Activated CD4-positive, alpha-beta T cell treated with anti-CD3 and anti-CD28 coated beads, Interleukin-2, amount 50 U/mL, for 4 hours (primary cell): Measurements from ENCODE around the gene MELTF.

Source experiments
- DNase-seq, 2 experiments: peaks; one replicate each; pipeline ENCODE4 v3.0.0-alpha.2; 2020

The MELTF gene

DNA sequence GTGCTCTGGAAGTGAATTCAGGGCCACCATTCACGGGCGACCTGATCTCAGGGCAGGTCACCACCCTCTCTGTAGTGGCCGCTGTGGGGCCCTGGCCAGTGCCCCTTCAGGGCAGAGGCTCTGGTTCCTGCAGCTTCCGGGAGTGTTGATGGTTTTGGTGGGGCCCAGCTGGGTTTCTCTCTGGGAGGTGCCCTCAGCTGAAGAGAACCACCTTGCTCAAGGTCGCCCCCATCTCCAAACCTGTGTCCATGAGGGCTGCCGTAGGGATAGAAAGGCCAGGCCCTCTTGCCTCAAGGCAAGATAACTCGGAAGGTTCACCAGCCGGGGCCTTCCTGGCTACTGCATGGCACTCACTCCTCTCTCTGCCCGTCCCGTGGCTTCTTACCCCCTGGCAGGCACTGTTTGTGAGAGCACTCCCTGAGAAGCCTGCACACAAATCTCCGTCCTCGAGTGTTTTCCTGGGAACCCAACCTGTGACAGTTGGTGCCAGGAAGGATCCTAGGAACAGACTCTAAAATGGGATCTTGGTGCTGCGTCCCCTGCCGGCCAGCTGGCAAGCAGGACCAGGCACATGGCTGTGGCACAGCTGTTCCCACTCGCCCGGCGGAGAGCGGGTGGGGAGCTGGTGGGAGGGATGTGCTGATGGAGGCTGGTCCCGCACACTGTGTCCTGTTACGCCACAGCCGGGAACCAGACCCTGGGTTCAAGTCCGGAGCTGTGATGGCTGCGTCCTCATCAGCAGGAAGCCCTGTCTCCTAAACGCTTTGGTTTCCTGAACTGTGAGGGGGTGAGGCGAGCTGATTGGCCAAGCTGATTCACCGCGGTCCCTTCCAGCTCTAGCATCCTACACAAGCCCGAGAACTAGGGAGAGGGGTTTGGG, 37.8 kb downstream of the MELTF start:
- no peak for DNase-seq

DNA sequence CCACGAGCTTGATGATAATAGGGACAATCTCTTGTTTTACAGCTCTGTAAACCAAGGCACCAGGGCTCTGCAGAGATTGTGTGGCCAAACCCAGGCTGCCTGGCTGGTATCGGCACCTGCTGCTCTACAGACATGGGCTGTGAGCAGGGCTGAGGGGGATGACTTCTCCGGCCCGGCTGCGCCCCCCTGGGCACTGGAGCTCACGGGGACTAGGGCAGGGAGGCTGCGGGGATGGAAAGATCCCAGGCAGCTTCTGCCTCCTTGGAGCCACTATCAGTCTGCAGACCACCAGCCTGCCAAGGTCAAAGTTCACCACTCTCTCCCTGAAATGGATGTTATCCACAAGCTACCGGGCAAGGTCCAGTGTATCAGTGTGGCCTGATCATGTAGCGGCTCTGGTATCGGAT, 39.0 kb downstream of the MELTF start:
- no peak for DNase-seq

DNA sequence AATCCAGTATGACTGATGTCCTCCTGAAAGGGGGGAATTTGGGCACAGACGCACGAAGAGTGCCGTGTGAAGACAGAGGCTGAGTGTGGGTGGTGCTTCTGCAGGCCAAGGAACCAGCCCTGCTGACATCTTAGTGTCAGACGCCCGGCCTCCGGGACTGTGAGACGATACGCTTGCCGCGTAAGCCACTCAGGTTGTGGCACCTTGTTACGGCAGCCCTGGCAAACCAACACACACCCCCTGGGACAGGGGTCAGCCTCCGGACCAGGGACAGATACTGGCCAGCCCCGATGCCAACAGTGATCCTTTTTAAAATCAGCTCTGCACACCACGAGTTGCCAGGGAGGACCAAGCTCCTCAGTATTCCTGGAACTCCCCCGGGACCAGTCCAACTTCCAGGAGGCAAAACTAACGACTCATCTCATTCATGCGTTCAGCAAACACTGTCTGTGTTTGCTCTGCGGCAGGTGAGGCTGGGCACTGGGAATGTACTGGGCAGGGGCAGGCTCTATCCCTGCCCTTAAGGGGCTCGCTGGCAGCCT, 39.8 kb downstream of the MELTF start:
- DNase-seq: no peak

DNA sequence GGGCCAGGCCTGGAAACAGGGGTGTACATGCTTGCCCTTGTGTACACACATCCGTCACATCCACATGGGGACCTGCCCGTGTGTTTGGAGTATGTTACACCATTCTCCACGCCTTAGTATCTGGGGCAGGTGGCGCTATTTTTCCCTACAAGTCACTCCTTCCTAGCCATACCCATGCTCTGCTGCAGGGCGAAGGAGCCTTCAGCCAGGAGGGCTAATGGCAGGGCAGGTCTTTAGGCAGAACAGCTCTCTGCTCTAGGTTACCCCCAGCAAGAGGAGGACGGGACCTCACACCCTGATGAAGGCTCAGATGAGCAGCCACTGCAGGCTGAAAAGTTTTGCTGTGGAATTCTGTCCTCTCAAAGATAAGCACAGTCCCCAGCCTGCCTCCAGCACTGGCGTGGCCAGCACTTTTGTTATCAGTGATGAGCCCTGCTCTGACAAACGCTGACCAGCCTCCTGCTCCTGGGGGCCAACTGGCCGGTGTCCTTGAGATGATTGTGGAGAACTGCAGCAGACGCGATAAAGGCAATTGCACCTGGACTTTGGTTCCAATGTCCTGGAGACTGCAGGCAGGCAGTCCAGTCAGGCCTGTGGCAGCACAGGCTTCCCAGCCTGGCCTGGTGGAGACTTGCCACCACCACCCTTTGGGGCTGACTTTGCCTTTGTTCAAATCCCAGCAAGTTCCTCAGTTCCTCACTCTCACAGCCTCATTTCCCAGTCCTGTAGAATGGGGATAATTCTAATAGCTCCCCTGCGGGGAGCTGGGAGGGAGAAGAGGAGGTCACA, 41.2 kb downstream of the MELTF start:
- no peak for DNase-seq

DNA sequence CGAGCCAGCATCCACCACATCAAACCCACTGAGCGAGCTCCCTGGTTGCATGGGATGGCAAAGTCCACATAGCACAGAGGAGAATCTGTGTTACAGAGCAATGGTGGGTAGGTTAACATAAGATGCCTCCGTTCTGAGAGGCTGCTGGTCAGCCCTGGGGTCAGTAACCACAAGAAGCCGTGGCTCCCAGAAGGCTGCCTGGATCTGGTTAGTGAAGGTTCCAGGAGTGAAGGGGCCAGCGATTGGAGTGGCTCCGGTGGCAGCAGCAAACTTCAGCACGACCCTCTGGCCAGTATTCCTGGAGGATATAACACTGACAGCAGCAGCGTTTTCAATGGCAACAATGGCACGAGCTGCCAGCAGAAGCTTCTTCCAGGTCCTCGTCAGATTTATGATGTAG, 42.6 kb downstream of the MELTF start:
- no peak for DNase-seq

DNA sequence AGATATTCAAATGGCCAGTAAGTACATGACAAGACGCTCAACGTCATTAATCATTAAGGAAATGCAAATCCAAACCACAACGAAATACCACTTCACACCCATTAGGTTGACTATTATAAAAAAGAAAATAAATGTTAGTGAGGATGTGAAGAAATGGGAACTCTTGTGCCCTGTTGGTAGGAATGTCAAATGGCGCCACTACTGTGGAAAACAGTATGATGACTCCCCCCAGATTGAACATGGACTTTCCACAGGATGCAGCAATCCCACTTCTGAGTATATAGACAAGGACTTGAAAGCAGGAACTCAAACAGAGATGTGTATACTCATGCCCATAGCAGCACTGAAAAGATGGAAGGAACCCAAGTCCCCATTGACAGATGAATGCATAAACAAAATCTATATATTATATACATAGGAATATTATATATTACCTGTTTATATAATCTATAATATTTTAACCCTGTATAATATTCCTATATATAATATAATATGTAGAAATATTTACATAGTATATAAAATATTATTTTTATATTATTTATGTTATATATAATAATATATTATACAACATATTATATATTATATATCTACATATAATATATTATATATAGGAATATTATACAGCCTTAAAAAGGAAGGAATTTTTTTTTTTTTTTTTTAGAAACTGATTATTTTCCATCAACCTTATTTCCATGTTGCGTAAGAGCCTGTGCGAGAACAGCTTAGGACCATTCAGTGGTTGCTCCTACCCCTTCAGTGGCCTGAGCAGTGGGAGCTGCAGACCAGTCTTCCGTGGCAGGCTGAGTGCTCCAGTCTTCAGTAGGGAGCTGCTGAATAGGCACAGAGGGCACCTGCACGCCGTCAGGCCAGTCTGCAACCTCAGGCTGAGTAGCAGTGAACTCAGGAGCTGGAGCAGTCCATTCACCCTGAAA, 43.4 kb downstream of the MELTF start:
- no peak for DNase-seq

DNA sequence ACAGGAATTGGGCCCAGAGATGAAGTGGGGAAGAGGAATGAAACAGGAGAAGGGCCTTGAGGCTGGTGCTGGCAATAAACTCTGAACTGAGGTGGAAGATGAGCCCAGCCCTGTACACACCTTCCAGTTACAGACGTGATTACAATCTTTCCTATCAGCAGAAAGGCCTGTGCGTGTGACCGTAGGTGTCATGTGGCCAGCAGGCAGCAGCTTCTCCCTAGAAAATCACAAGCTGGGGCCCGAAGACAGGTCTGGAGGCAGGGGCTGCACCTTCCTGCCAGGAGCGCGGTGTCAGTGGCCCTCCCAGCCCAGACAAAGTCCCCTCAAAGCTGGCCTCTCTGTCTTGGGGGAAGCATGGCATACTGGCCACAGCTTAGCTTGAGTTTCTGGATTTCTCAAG, 44.3 kb downstream of the MELTF start:
- no peak for DNase-seq

DNA sequence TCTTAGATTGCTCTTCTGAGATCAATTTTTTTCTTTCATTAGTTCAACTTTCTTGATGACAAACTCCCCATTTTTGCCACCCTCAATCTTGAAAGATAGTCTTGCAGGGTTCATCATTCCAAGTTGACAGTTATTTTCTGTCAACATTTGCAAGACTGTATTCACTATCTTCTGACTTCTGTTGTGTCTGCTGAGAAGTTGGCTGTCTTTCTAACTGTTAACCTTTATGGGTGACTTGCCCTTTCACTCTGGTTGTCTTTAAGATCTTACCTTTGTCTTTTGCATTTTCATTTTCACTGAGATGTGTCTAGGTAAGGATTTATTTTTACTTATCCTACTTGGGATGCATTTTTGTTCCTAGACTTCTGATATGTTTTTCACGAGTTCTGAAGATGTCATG, 46.4 kb downstream of the MELTF start:
- DNase-seq: no peak

DNA sequence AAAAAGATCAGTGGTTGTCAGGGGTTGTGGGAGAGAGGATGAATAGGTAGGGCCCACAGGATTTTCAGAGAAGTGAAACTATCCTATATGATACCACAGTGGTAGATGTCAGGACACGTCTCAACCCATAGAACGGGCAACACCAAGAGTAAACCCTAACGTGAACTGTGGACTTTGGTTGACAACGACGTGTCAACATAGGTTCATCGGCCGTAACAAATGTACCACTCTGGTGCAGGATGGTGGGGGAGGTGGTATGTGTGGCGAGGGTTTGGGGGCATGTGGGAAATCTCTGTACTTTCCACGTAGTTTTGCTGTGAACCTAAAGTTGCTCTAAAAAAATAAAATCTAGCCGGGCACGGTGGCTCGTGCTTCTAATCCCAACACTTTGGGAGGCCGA, 48.0 kb downstream of the MELTF start:
- no peak for DNase-seq

DNA sequence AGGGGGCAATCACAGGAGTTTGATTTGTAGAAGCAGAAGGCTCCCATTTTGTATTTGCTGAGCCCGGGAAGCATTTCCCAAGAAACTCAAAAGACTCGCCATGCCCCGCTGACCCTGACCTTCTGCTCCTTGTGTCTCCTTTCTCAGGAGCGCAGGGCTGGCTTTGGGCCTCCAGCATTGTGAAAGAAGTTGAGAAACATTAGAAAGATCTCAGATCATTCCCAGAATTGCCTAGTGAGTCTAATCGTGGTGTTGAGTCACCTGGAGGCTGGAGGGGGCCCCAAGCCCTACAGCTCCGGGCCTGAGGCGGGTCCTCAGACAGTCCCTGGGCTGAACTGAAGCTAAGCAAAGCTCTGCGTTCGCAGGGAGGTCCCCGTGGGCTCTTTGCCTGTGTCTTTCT, 50.1 kb downstream of the MELTF start:
- DNase-seq: no peak

DNA sequence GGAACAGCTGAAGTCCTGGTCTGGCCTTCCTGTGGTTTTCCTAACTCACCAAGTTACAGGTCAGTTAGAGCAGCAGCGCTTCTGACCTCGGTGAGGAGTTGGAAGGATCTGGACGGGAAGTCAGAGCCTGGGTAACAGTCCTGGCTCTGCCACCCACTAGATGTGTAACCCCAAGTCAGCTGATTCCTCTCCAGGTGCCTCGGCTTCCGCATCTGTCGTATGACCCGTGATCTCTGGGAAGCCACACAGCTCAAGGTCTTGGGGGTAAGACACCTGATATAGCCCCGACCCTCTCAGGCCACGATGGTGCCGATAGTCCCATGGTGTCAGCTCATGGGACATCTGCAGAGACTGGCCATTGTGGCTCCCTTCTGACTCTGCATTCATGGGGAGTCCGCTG, 52.7 kb downstream of the MELTF start:
- DNase-seq: no peak

DNA sequence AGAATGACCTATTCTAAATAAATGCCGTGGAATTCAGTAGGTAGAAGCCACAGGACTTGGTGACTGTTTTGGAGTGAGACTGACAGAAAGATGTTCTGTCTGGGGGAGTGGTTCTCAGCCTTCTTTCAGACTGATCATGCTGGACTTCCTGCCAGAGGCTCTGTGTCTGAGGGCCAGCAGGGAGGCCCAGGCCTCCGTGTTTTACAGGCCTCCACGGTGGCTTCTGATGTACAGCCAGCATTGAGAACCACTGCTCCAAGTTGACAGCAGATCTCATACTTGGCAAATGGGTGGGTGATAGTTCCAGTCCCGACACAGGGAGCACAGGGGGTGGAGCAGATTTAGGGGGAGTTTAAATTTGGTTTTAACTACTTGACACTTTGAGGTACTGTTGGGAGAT, 54.3 kb downstream of the MELTF start:
- DNase-seq: no peak

DNA sequence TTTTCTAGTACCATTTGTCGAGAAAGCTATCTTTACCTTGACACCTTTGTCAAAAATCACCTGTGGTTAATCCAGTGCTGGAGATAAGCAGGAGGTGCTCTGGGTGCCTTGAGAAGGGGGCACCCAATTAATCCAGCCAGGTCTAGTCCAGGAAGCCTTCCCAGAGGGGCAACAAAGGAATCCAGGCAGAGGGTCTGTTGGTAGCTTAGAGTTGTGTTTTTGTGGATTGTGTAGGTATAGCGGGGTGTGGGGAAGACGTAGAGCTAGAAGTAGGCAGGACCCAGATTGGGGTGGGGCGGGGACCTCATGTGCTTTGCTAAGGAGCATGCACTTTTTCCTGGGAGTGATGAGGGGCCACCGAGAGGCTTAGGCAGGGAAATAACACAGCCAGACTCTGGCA, 55.0 kb downstream of the MELTF start:
- no peak for DNase-seq

DNA sequence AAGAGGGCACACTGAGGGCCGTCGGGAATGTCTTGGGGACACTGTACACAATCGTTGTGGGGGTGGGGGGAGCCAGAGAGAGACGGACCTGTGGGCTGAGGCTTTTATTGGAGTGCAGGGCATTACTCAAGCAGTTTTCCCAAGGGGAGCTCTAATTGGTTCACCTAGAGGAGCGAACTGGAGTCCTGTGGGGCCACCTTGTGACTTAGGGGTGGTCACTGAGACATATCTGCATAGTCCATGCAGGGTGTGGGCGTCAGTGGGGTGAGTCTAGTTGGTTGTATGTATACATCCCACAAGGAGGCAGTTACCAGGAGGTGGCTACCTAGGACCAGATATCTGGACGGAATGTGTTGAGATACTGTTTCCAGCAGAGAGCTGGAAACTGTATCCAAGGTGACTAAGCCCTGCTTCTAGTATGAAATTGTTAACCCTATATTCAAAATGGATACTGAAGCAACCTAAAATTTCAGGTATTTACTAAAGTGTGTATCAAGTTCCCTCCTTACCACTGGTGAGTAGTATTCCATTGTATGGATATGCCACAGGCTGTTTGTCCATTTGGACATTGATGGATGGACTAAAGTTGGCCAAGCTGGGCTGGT, 58.4 kb downstream of the MELTF start:
- DNase-seq: no peak

DNA sequence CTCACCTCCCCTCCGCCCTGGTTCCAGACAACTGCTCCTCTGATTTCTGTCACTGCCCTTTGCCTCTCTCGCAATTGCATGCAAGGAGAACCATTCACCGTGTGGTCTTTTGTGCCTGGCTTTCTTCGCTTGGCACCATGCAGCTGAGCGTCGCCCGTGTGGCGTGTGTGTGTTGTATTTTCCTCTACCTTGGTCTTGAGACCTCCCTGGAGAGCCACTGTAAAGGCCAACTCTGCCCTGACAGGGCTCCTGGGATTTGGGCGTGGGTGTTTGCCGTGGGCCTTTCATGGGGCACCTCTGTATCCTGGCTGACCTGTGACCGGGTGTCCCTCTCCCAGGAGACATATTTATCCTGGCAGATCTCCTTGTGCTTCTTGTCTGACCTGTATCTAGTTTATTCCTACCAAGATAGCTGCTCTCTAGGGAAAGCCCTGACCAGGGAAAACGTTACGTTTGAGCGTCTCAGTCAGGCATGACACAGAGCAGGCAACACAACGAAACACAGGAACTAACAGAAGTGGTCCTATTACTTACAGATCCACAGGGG, 59.0 kb downstream of the MELTF start:
- DNase-seq: no peak

DNA sequence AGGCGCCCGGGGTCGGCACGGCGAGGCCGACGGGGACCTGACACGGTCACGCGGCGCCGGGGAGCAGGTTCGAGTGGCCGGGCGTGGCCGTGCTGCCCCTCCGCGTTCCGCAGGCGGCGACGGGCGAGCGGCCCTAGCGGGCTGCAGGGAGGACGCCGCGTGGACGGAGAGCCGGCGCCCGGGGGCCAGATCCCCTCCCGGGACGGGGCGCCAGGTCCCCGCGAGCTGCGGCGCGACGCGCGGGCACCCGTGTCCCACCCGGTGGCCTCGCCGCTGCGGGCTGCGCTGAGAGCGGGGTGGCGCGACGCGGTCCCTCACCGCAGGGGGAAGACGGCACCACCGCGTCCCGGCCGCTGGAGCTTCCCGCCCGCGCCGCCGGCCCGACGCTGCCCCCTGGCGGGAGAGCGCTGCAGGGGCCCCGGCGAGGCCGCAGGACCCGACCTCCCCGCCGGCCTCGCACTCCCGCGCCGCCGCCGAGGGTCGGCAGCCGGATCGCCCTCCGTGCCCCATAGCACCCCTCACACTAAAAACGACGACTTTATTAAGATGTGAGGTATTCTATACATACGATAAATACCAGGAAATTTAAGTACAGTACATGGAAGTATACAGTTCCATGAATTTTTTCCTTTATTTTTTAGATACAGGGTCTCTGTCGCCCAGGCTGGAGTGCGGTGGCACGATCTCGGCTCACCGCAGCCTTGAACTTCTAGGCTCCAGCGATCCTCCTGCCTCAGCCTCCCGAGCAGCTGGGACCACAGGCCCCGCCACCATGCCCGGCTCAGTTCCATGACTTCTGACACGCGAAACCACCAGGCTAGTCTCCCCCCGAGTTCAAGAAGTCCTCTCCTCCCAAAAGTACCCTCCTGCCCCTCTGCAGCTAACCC, 59.7 kb downstream of the MELTF start:
- peak; percentile 47 to 51 for DNase-seq

DNA sequence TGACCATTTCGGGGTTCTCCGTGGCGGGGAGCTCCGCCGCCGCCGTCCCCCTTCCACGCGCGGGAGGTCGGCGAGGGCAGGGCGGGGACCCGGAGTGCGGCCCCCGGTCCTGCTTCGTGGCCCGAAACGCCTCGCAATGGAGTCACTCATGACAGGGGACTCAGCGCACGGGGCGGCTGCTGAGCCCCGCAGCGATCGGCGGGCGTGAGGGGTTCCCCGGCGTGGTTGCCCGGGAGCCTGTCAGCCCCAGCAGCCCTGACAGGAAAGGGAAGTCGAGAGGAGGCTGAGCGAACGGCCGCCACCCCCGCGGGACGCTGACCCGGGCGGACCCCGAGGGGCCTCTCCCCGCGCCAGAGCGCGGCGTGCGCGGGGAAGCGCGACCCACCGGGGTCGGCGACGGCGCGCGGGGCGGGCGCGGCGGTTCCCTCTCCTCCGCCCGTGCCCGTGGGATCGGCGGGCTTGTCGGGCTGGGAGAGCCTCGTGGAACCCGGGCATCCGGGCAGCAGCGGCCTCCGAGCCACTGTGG, 60.4 kb downstream of the MELTF start:
- peak in 1 of 2 experiments; percentile 16 for DNase-seq

DNA sequence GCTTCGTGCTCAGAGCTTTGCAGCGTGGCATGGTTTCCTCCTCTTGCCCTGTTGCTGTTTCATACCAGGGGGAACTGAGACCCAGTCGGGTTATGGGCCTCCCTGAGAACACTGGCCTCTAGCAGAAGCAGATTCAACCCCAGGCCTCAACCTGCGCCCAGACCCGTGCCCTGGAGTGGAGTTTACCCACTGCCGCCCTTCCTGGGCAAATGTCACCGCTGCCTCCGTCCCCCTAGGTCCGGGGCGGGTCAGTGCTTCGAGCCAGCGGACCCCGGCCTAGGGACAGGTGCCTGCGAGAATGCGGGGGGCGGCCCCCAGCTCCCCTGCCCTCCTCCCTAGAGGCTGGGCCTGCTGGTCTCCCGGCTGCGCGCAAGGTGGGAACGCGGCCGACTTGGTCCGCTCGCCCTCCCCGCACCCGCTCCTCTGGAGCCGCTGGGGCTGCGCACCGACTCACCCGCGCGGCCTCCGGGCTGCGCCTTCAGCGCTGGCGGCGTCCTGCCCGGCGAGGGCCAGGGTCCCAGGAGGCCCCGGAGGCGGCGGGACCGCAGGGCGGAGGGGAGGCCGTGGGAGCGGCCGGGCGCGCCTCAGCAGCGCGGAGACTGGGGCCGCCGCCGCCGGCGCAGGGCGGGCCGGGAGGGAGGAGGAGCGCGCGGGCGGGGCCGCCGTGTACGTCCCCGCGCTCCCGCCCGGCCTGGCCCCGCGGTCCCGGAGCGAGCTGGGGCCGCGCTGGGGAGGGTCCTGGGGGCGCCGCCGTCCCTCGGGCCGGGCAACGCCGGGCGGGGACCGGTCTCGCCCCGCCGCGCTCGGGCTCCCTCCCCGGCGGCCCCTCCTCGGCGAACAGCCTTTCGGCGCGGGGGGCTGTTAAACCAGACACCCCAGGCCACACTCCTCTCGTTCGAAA, 61.1 kb downstream of the MELTF start, which contains the start of gene PIGZ:
PIGZ (minus strand) TSS at position 601 of the 901 bp plus-strand sequence. CDS start 16,802 bp downstream, outside the sequence.
- DNase-seq: peak in 1 of 2 experiments; percentile 15
